HEK293T (cell line): ENCODE data around the gene RIPK3.
"Not testable (repeated sequence)": the region's sequence is repeated elsewhere in the genome, so short reads cannot be mapped to it uniquely, and the experiment has no call there.

Experiments used
- CTCF ChIA-PET: fragments of 350-600 bp; formaldehyde crosslinking; extraction: SDS; loops from one replicate; lab custom pipeline; 2021; ENCODE audit warnings: antibody characterized with exemption, inconsistent platforms; lab: Yijun Ruan, JAX
- POLR2A ChIA-PET: fragments of 350-600 bp; formaldehyde crosslinking; extraction: SDS; loops from one replicate; lab custom pipeline; 2020; ENCODE audit warnings: antibody characterized with exemption, inconsistent platforms; lab: Yijun Ruan, JAX
- DNase-seq: peaks from one replicate; pipeline ENCODE4 v3.0.0; 2012; ENCODE audit warnings: mixed read lengths; ENCODE audit errors: extremely low spot score
- ARNT ChIP-seq: fragments of 450-650 bp; IDR thresholded peaks from 2 replicates; pipeline ENCODE4 v1.6.1; 2017; ENCODE audit warnings: mild to moderate bottlenecking
- BHLHE40 ChIP-seq: fragments of 450-650 bp; IDR thresholded peaks from 2 replicates; pipeline ENCODE4 v1.6.1; 2016; ENCODE audit warnings: mild to moderate bottlenecking, moderate library complexity, borderline replicate concordance
- ELF4 ChIP-seq: fragments of 450-650 bp; IDR thresholded peaks from 2 replicates; pipeline ENCODE4 v1.6.1; 2017; ENCODE audit warnings: antibody characterized with exemption
- FOXA1 ChIP-seq: fragments of 450-650 bp; IDR thresholded peaks from 2 replicates; pipeline ENCODE4 v1.6.1; 2016; ENCODE audit warnings: mild to moderate bottlenecking
- FOXK2 ChIP-seq: fragments of 450-650 bp; IDR thresholded peaks from 2 replicates; pipeline ENCODE4 v1.6.1; 2016; ENCODE audit warnings: mild to moderate bottlenecking
- FOXM1 ChIP-seq: fragments of 450-650 bp; IDR thresholded peaks from 2 replicates; pipeline ENCODE4 v1.6.1; 2017; ENCODE audit warnings: mild to moderate bottlenecking, borderline replicate concordance
- HDGF ChIP-seq: fragments of 450-650 bp; IDR thresholded peaks from 2 replicates; pipeline ENCODE4 v1.6.1; 2017; ENCODE audit warnings: antibody characterized with exemption, borderline replicate concordance
- L3MBTL2 ChIP-seq: fragments of 450-650 bp; conservative IDR thresholded peaks from 2 replicates; pipeline ENCODE4 v1.6.1; 2016; ENCODE audit warnings: mild to moderate bottlenecking
- LEF1 ChIP-seq: fragments of 450-650 bp; IDR thresholded peaks from 2 replicates; pipeline ENCODE4 v1.6.1; 2017; ENCODE audit warnings: mild to moderate bottlenecking, borderline replicate concordance
- NFRKB ChIP-seq: fragments of 450-650 bp; IDR thresholded peaks from 2 replicates; pipeline ENCODE4 v1.6.1; 2016; ENCODE audit warnings: mild to moderate bottlenecking, moderate library complexity
- PKNOX1 ChIP-seq: fragments of 450-650 bp; IDR thresholded peaks from 2 replicates; pipeline ENCODE4 v1.6.1; 2016
- SP1 ChIP-seq: fragments of 450-650 bp; IDR thresholded peaks from 2 replicates; pipeline ENCODE4 v1.6.1; 2017
- SUZ12 ChIP-seq: fragments of 450-650 bp; IDR thresholded peaks from 2 replicates; pipeline ENCODE4 v1.6.1; 2016; ENCODE audit warnings: mild to moderate bottlenecking
- TARDBP ChIP-seq: fragments of 450-650 bp; IDR thresholded peaks from 2 replicates; pipeline ENCODE4 v1.6.1; 2016
- ZNF384 ChIP-seq: fragments of 450-650 bp; IDR thresholded peaks from 2 replicates; pipeline ENCODE4 v1.6.1; 2016

The RIPK3 gene

GRCh38 chr14:24360281-24360680 is 20.5 kb upstream of the RIPK3 start:
- CTCF ChIA-PET, result no interaction called here
- POLR2A ChIA-PET, result interaction anchor here (2.9 kb wide), 1 partner anchor 70 kb away, joined by 16 read pairs; the partner anchor contains the start of genes CBLN3 and KHNYN
- DNase-seq, result no peak
- no peak for TF ChIP-seq ARNT
- TF ChIP-seq TARDBP, result no peak
- TF ChIP-seq HDGF, result no peak
- TF ChIP-seq SUZ12, result no peak
- TF ChIP-seq FOXA1, result no peak
- no peak for TF ChIP-seq PKNOX1

DNA sequence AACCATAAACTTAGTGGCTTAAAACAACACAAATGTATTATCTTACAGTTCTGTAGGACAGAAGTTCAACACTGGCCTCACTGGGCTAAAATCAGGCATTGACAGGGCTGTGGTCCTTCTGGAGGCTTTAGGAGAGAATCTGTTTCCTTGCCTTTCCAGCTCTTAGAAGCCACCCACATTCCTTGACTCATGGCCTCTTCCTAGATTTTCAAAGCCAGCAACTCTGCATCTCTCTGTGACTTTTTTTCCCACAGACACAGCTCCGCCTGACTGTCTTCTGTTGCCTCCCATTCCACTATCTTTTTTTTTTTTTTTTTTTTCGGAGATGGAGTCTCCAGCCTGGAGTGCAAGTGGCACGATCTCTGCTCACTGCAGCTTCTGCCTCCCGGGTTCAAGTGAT is 16.4 kb upstream of the RIPK3 start:
- TF ChIP-seq HDGF (no peak), ARNT (no peak), ZNF384 (no peak), SP1 (no peak), FOXA1 (no peak), FOXM1 (no peak), TARDBP (no peak), L3MBTL2 (no peak), BHLHE40 (no peak), SUZ12 (no peak), LEF1 (no peak), PKNOX1 (no peak), ELF4 (no peak), FOXK2 (no peak)
- CTCF ChIA-PET, result interaction anchor here (0.6 to 2.8 kb wide), 2 partner anchors 76 to 225 kb away, joined by 4 to 13 read pairs; no protein-coding TSS in a partner anchor
- POLR2A ChIA-PET, result no interaction called here
- no peak for DNase-seq

DNA sequence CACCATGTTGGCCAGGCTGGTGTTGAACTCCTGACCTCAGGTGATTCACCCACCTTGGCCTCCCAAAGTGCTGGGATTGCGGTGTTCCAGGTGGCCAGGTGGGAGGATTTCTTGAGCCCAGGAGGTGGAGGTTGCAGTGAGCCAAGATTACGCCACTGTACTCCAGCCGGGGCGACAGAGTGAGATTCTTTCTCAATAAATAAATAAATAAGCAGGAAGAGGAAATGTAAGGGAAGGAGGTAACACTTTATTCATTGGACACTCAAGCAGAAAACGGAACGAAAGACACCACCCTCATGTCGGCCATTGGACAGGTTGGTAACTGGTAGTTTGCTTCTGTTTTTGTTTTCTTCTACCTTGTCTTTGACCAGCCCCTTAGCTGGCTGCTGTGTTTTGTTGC is 15.2 kb upstream of the RIPK3 start:
- TF ChIP-seq ELF4, result no peak
- TF ChIP-seq L3MBTL2, result no peak
- TF ChIP-seq FOXM1, result no peak
- TF ChIP-seq SUZ12, result no peak
- TF ChIP-seq SP1, result no peak
- TF ChIP-seq LEF1, result no peak
- no peak for TF ChIP-seq TARDBP
- no peak for TF ChIP-seq FOXK2
- TF ChIP-seq HDGF, result no peak
- ChIA-PET CTCF (no interaction called here), POLR2A (no interaction called here)
- no peak for DNase-seq

GRCh38 chr14:24354482-24354825 is 14.7 kb upstream of the RIPK3 start:
- CTCF ChIA-PET, DNase-seq, POLR2A ChIA-PET: not testable (repeated sequence)

DNA sequence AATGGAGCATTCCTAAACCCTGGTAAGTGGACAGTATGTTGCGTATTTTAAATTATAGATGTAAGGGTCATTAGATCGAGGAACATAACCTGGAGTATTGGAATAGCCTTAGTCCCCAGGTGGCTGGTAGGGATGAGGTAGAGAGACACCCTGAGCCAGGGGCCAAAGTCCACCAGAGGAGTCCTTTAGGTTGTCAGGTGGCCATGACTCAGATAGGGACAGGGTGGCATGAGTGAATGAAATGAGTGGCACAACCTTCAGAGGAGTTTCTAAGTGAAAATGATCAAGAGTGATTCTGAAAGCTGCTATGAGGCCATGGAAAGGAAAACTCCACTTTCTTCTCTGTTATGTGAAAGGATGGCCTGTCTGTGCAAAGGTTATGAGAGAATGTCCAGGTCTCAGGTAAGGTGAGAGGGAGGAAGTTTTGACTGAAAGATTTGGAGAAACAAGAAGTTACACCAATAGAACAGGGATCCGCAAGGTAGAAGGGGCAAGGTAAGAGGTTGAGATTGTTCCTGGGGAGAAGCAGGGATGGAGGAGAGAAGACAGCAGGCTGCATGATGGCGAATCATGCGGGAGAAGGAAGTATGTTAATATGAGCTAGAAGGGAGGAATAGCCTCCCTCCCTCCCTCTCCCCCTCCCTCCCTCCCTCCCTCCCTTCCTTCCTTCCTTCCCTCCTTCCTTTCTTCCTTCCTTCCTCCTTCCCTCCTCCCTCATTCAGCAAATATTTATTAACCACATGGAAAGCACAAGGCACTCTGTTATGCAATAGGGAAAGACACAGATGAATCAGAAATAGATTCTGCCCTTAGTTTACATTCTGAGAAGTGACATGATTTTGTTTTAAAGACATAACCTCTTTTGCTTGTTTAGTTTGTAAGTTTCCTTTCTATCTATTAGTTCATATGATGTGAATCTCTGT is 14.0 kb upstream of the RIPK3 start:
- ChIA-PET CTCF (no interaction called here), POLR2A (no interaction called here)
- DNase-seq, result no peak
- TF ChIP-seq LEF1 (no peak), ELF4 (no peak), PKNOX1 (no peak), SP1 (no peak)

DNA sequence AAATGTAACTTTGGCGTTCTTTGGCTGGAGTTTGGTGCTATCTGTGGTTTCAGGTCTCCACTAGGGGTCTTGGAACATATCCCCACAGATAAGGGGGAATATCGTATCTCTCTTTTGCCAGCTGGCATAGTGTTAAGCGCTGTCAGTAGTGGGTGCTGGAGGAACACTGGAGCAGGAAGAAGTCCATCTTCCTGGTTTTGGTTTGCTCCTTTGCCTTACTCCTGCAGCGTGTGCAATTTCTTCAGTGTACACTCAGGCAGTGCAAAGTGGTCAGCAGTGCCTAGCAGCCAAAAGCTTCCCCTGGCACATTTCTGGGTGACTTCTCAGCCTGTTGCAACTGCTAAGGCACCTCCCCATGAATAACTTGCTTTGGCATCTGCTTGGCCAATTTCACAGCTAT is 11.7 kb upstream of the RIPK3 start:
- no peak for DNase-seq
- TF ChIP-seq NFRKB (no peak), HDGF (no peak), FOXA1 (no peak), PKNOX1 (no peak), LEF1 (no peak), L3MBTL2 (no peak), SUZ12 (no peak), ELF4 (no peak), ZNF384 (no peak), SP1 (no peak), BHLHE40 (no peak), ARNT (no peak)
- ChIA-PET POLR2A (interaction anchor here (0.8 to 2.2 kb wide), 3 partner anchors 11 to 91 kb away, joined by 3 to 13 read pairs (median 7); partner anchors contain the start of genes CBLN3, KHNYN, RIPK3 and SDR39U1), CTCF (interaction anchor here (0.7 to 2.0 kb wide), 6 partner anchors 11 to 80 kb away, joined by 3 to 13 read pairs (median 6); no protein-coding TSS in a partner anchor)
